K562 (cell line): ENCODE measurements around the gene PET100. TPM values are rescaled to one million over a fixed set of nuclear protein-coding genes. Genes with fewer than 3 reads are reported as not detected.

Experiments used
- ASH1L ChIP-seq: fragments of 450-650 bp; IDR thresholded peaks from 2 replicates; pipeline ENCODE4 v1.6.1; 2018; ENCODE audit warnings: borderline replicate concordance, mild to moderate bottlenecking, low read depth; ENCODE audit not compliant: partially characterized antibody
- BRD4 ChIP-seq: fragments of 200-600 bp; sonication (generic); IDR thresholded peaks from 2 replicates; pipeline ENCODE4 v1.6.1; 2017; ENCODE audit warnings: inconsistent platforms
- CTBP1 ChIP-seq: fragments of 450-650 bp; IDR thresholded peaks from 2 replicates; pipeline ENCODE4 v1.6.1; 2016; ENCODE audit warnings: borderline replicate concordance
- DPF2 ChIP-seq: fragments of 450-650 bp; IDR thresholded peaks from 2 replicates; pipeline ENCODE4 v1.6.1; 2016
- HDAC1 ChIP-seq, 2 experiments: fragments of 450-650 bp; IDR thresholded peaks; 2 replicates each; pipeline ENCODE4 v1.6.1; 2016 to 2017; ENCODE audit warnings: inconsistent platforms in 1 of 2, mild to moderate bottlenecking in 1 of 2, moderate library complexity in 1 of 2
- IRF2 ChIP-seq: sonication (generic); formaldehyde crosslinking; IDR thresholded peaks from 2 replicates; pipeline ENCODE4 v1.8.1; 2022; ENCODE audit warnings: mild to moderate bottlenecking, missing genetic modification reagents
- KLF1 ChIP-seq: fragments of 450-650 bp; IDR thresholded peaks from 2 replicates; pipeline ENCODE4 v1.6.1; 2016; ENCODE audit warnings: missing genetic modification characterization, missing compliant biosample characterization
- KLF13 ChIP-seq: fragments of 450-650 bp; IDR thresholded peaks from 2 replicates; pipeline ENCODE4 v1.6.1; 2016; ENCODE audit warnings: missing genetic modification characterization, low read depth, mild to moderate bottlenecking, missing compliant biosample characterization, moderate library complexity, borderline replicate concordance
- LARP7 ChIP-seq: fragments of 450-650 bp; IDR thresholded peaks from 2 replicates; pipeline ENCODE4 v1.6.1; 2016
- LCOR ChIP-seq: sonication (generic); formaldehyde crosslinking; IDR thresholded peaks from 2 replicates; pipeline ENCODE4 v1.8.0; 2022; ENCODE audit warnings: mild to moderate bottlenecking, missing genetic modification reagents
- MBD2 ChIP-seq: sonication (generic); IDR thresholded peaks from 2 replicates; pipeline ENCODE4 v1.6.1; 2016; ENCODE audit warnings: low read depth, borderline replicate concordance
- POLR3G ChIP-seq: IDR thresholded peaks from 2 replicates; pipeline ENCODE4 v1.6.1; 2011; ENCODE audit not compliant: insufficient read length, insufficient replicate concordance; ENCODE audit errors: extremely low read depth
- PRMT5 ChIP-seq: sonication (generic); formaldehyde crosslinking; IDR thresholded peaks from 2 replicates; pipeline ENCODE4 v1.5.0; 2020; ENCODE audit warnings: missing genetic modification reagents
- RAD21 ChIP-seq, 2 experiments: fragments of 250-450 bp in 1 of 2; fragments of 450-650 bp in 1 of 2; sonication (Bioruptor Pico) in 1 of 2; formaldehyde crosslinking in 1 of 2; IDR thresholded peaks in 1 of 2; conservative IDR thresholded peaks in 1 of 2; 2 replicates each; pipeline versions ENCODE4 v1.4.0 to v1.8.0; 2020 to 2022; ENCODE audit warnings: mild to moderate bottlenecking in 2 of 2, moderate library complexity in 1 of 2
- RUNX1 ChIP-seq: sonication (generic); IDR thresholded peaks from 2 replicates; pipeline ENCODE4 v1.6.1; 2016; ENCODE audit warnings: antibody characterized with exemption, low read depth
- SMARCA4 ChIP-seq: fragments of 450-650 bp; IDR thresholded peaks from 2 replicates; pipeline ENCODE4 v1.6.1; 2016
- SNRNP70 ChIP-seq: fragments of 200-400 bp; formaldehyde crosslinking; optimal IDR thresholded peaks from 2 replicates; pipeline ENCODE3; 2017; ENCODE audit warnings: low read depth, low read length
- TAF9B ChIP-seq: fragments of 450-650 bp; IDR thresholded peaks from 2 replicates; pipeline ENCODE4 v1.6.1; 2018; ENCODE audit warnings: mild to moderate bottlenecking; ENCODE audit not compliant: partially characterized antibody
- polyA plus RNA-seq, 8 experiments: library from polyadenylated mRNA; depleted of rRNA in 4 of 8; stranded (reverse) in 5 of 8; unstranded in 3 of 8; fragments of >200 nt; fragmentation: Nextera tagmentation in 2 of 8; fragmentation: Illumina TruSeq in 1 of 8; extraction: Ambion mirVana in 2 of 8; extraction: Trizol in 1 of 8; gene quantifications; 2 replicates each; pipeline versions ENCODE4 v1.2.1 to v1.2.3, GENCODE V29; 2011 to 2014; ENCODE audit warnings: inconsistent platforms in 1 of 8, missing spikeins in 1 of 8
- total RNA-seq, 7 experiments: library from RNA; depleted of rRNA in 6 of 7; stranded (reverse); fragments of >200 nt in 6 of 7; fragmentation: Illumina TruSeq in 2 of 7; extraction: Trizol in 2 of 7; gene quantifications; 2 replicates each; pipeline versions ENCODE4 v1.2.1 to v1.2.3, GENCODE V29; 2011 to 2021; ENCODE audit warnings: low replicate concordance in 1 of 7
- TF ChIP-seq, protein P1 (sequence below), 2 experiments: IDR thresholded peaks in 1 of 2; conservative IDR thresholded peaks in 1 of 2; 2 replicates each; pipeline ENCODE4 v1.6.1; 2016; ENCODE audit warnings: low read depth in 2 of 2, mild to moderate bottlenecking in 1 of 2, missing compliant biosample characterization in 1 of 2, missing genetic modification characterization in 1 of 2, moderate library complexity in 1 of 2
- TF ChIP-seq, protein P2 (sequence below): sonication (generic); formaldehyde crosslinking; IDR thresholded peaks from 2 replicates; pipeline ENCODE4 v1.8.0; 2022; ENCODE audit warnings: mild to moderate bottlenecking, missing genetic modification reagents, borderline replicate concordance
- TF ChIP-seq, protein P3 (sequence below): fragments of 250-450 bp; sonication (Bioruptor Pico); IDR thresholded peaks from 2 replicates; pipeline ENCODE4 v1.4.0; 2020; ENCODE audit warnings: mild to moderate bottlenecking, moderate library complexity
- TF ChIP-seq, protein P4 (sequence below): sonication (generic); formaldehyde crosslinking; IDR thresholded peaks from 2 replicates; pipeline ENCODE4 v1.8.0; 2023; ENCODE audit warnings: mild to moderate bottlenecking, missing genetic modification reagents

The PET100 gene
- total and polyA plus RNA-seq, 9 of the 15 experiments (the other 6 are each of a cell fraction or from before 2014, with no cell fraction given) = 62.3 to 351 (median 98.3) TPM

DNA sequence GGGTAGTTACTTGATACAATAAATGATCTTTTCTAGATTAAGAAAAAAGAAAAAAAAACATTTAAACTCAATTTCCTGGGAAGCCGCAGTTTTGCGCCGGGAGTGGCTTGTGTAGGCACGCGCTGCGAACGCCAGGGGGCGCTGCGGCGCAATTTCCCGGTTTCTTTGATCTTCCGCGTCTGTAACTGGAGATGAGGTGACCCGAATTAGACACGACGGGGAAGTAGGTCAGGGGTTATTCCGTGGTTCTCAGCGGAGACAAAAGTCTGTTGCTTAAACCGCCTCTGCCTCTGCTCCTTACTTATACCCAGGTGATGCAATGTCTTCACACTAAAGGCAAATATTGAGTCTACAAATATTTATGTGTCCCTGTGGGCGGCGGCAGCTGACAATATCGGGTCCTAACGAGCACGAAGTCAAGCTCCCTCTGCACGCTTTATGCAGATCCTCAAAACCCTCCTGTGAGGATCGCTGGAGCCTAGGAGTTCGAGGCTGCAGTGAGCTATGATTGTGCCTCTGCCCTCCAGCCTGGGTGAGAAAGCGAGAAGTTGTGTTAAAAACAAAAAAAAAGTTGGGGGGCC, 22.6 kb downstream of the PET100 start (continued):
- TF ChIP-seq KLF1 (tag) (no peak), DPF2 (peak; percentile 68; the same call in 1 of the 2 replicates), KLF13 (tag) (no peak), TAF9B (no peak), IRF2 (no peak), HDAC1 (IDR thresholded peaks at IDR 0.05) (no peak), CTBP1 (peak; percentile 65; the same call in 1 of the 2 replicates), ASH1L (no peak), BRD4 (no peak), MBD2 (no peak), PRMT5 (CRISPR knock-in tag) (no peak), LARP7 (no peak), LCOR (CRISPR knock-in tag) (no peak; the same call in 1 of the 2 replicates), RAD21 (CRISPR knock-in tag; conservative IDR thresholded peaks at IDR 0.05 in 1 of 2, IDR thresholded peaks at IDR 0.05 in 1 of 2) (peak; percentile 71 to 79), POLR3G (no peak), SNRNP70 (no peak), SMARCA4 (peak; percentile 81; the same call in 1 of the 2 replicates), RUNX1 (no peak)
- TF ChIP-seq, protein P1, sequence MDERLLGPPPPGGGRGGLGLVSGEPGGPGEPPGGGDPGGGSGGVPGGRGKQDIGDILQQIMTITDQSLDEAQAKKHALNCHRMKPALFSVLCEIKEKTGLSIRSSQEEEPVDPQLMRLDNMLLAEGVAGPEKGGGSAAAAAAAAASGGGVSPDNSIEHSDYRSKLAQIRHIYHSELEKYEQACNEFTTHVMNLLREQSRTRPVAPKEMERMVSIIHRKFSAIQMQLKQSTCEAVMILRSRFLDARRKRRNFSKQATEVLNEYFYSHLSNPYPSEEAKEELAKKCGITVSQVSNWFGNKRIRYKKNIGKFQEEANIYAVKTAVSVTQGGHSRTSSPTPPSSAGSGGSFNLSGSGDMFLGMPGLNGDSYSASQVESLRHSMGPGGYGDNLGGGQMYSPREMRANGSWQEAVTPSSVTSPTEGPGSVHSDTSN (CRISPR knock-in tag; IDR thresholded peaks at IDR 0.05; ENCODE audit: low read depth) = no peak
- TF ChIP-seq, protein P1 (tag; conservative IDR thresholded peaks at IDR 0.05; ENCODE audit: low read depth) = no peak
- TF ChIP-seq, protein P2, sequence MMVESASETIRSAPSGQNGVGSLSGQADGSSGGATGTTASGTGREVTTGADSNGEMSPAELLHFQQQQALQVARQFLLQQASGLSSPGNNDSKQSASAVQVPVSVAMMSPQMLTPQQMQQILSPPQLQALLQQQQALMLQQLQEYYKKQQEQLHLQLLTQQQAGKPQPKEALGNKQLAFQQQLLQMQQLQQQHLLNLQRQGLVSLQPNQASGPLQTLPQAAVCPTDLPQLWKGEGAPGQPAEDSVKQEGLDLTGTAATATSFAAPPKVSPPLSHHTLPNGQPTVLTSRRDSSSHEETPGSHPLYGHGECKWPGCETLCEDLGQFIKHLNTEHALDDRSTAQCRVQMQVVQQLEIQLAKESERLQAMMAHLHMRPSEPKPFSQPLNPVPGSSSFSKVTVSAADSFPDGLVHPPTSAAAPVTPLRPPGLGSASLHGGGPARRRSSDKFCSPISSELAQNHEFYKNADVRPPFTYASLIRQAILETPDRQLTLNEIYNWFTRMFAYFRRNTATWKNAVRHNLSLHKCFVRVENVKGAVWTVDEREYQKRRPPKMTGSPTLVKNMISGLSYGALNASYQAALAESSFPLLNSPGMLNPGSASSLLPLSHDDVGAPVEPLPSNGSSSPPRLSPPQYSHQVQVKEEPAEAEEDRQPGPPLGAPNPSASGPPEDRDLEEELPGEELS (CRISPR knock-in tag) = no peak; the same call in 1 of the 2 replicates
- TF ChIP-seq, protein P3, sequence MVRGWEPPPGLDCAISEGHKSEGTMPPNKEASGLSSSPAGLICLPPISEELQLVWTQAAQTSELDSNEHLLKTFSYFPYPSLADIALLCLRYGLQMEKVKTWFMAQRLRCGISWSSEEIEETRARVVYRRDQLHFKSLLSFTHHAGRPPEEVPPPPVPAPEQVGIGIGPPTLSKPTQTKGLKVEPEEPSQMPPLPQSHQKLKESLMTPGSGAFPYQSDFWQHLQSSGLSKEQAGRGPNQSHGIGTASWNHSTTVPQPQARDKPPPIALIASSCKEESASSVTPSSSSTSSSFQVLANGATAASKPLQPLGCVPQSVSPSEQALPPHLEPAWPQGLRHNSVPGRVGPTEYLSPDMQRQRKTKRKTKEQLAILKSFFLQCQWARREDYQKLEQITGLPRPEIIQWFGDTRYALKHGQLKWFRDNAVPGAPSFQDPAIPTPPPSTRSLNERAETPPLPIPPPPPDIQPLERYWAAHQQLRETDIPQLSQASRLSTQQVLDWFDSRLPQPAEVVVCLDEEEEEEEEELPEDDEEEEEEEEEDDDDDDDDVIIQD (CRISPR knock-in tag) = no peak
- TF ChIP-seq, protein P4, sequence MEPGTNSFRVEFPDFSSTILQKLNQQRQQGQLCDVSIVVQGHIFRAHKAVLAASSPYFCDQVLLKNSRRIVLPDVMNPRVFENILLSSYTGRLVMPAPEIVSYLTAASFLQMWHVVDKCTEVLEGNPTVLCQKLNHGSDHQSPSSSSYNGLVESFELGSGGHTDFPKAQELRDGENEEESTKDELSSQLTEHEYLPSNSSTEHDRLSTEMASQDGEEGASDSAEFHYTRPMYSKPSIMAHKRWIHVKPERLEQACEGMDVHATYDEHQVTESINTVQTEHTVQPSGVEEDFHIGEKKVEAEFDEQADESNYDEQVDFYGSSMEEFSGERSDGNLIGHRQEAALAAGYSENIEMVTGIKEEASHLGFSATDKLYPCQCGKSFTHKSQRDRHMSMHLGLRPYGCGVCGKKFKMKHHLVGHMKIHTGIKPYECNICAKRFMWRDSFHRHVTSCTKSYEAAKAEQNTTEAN (CRISPR knock-in tag) = no peak
